GM12878 (cell line): Measurements from ENCODE around the gene CSMD2. TPM values are rescaled to one million over a fixed set of nuclear protein-coding genes. Genes with fewer than 3 reads are reported as not detected.

Experiments used
- CBX5 ChIP-seq: sonication (generic); IDR thresholded peaks from 2 replicates; pipeline ENCODE4 v1.6.1; 2016; ENCODE audit warnings: low read depth, moderate library complexity, mild to moderate bottlenecking, inconsistent platforms
- CEBPB ChIP-seq, 2 experiments: fragments of 150-350 bp in 1 of 2; IDR thresholded peaks; 2 replicates each; pipeline ENCODE4 v1.6.1; 2012 to 2014; ENCODE audit warnings: low read depth in 2 of 2, low read length in 2 of 2, borderline replicate concordance in 1 of 2, inconsistent platforms in 1 of 2
- EGR1 ChIP-seq, 2 experiments: IDR thresholded peaks; 1 replicate in 1 of 2; 2 replicates in 1 of 2; pipeline ENCODE4 v1.6.1; 2011 to 2012; ENCODE audit warnings: low read depth in 2 of 2, low read length in 2 of 2, borderline replicate concordance in 1 of 2, mild to moderate bottlenecking in 1 of 2, moderate library complexity in 1 of 2
- ETV6 ChIP-seq, 2 experiments: fragments of 450-650 bp in 1 of 2; IDR thresholded peaks in 1 of 2; conservative IDR thresholded peaks in 1 of 2; 2 replicates each; pipeline ENCODE4 v1.6.1; 2014; ENCODE audit warnings: antibody characterized with exemption in 1 of 2, borderline replicate concordance in 1 of 2, low read depth in 1 of 2, mild to moderate bottlenecking in 1 of 2, moderate library complexity in 1 of 2
- HDAC6 ChIP-seq: fragments of 200-600 bp; sonication (generic); IDR thresholded peaks from one replicate; pipeline ENCODE4 v1.8.0; 2017; ENCODE audit warnings: antibody characterized with exemption; ENCODE audit not compliant: unreplicated experiment
- MTA2 ChIP-seq: fragments of 450-650 bp; IDR thresholded peaks from 2 replicates; pipeline ENCODE4 v1.6.1; 2016; ENCODE audit warnings: low read depth, mild to moderate bottlenecking, moderate library complexity
- SMAD1 ChIP-seq: fragments of 450-650 bp; IDR thresholded peaks from 2 replicates; pipeline ENCODE4 v1.6.1; 2018; ENCODE audit warnings: mild to moderate bottlenecking, low read depth; ENCODE audit not compliant: partially characterized antibody
- SREBF1 ChIP-seq: IDR thresholded peaks from 2 replicates; pipeline ENCODE4 v1.6.1; 2012; ENCODE audit warnings: mild to moderate bottlenecking, low read length
- ZNF274 ChIP-seq: IDR thresholded peaks from one replicate; pipeline ENCODE4 v1.8.0; 2011; ENCODE audit not compliant: insufficient read length, insufficient read depth
- polyA plus RNA-seq, 11 experiments: library from polyadenylated mRNA; depleted of rRNA in 4 of 11; unstranded in 6 of 11; stranded (reverse) in 5 of 11; fragments of >200 nt; fragmentation: Nextera tagmentation in 4 of 11; fragmentation: Illumina TruSeq in 1 of 11; extraction: Ambion mirVana in 4 of 11; extraction: Trizol in 1 of 11; gene quantifications; 1 replicate in 1 of 11; 2 replicates in 10 of 11; pipeline versions ENCODE4 v1.2.1 to v1.2.3, GENCODE V29; 2011 to 2016; ENCODE audit warnings: inconsistent platforms in 2 of 11, missing spikeins in 2 of 11, low read depth in 1 of 11
- total RNA-seq, 4 experiments: library from RNA; depleted of rRNA in 3 of 4; stranded (reverse); fragments of >200 nt in 3 of 4; fragmentation: Illumina TruSeq in 1 of 4; extraction: Trizol in 1 of 4; gene quantifications; 2 replicates each; pipeline versions ENCODE4 v1.2.1 to v1.2.3, GENCODE V29; 2013 to 2021
- TF ChIP-seq, protein P1 (sequence below): IDR thresholded peaks from 2 replicates; pipeline ENCODE4 v1.6.1; 2012; ENCODE audit warnings: low read depth, low read length, improper control_type of control experiment
- TF ChIP-seq, protein P2 (sequence below): fragments of 450-650 bp; IDR thresholded peaks from 2 replicates; pipeline ENCODE4 v1.6.1; 2017; ENCODE audit warnings: borderline replicate concordance

Gene CSMD2
- total and polyA plus RNA-seq, 10 of the 15 experiments (the other 5 are each of a cell fraction or from before 2014, with no cell fraction given) = under 0.01 TPM; not detected in 9

DNA sequence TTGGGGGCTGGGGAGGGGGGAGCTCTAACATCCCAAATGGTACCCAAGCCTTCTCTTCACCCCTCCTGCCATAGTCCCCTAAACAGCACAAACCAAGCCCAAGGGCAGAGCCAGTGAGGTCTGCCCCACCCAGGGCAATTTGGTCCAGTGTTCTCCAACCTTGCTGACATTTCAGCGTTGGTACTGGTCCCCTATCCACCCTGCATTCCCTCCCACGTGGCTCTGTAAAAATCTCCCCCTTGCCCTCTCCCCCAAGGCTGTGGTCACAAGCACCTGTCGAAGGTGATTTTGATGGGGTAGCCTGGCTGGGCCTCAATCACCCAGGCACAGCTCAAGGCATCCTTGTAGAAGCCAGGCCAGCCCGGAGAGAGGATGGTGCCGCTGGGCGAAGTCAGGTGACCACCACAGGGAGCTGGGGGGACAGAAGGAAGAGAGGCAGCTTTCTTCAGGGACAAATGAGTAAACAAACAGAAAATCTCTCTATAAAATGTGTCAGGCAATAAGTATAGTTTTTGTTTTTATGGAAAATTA, 438.7 kb downstream of the CSMD2 start (continued):
- TF ChIP-seq MTA2 = no peak
- no peak for TF ChIP-seq CEBPB (IDR thresholded peaks at IDR 0.05; ENCODE audit: borderline replicate concordance in 1 of 2, low read depth in 2 of 2, low read length in 2 of 2)
- TF ChIP-seq, protein P1, sequence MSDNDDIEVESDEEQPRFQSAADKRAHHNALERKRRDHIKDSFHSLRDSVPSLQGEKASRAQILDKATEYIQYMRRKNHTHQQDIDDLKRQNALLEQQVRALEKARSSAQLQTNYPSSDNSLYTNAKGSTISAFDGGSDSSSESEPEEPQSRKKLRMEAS = no peak
- TF ChIP-seq SMAD1 = no peak
- no peak for TF ChIP-seq HDAC6
- no peak for TF ChIP-seq ETV6 (conservative IDR thresholded peaks at IDR 0.05 in 1 of 2, IDR thresholded peaks at IDR 0.05 in 1 of 2; ENCODE audit: borderline replicate concordance in 1 of 2, low read depth in 1 of 2)
- no peak for TF ChIP-seq ZNF274
- TF ChIP-seq, protein P2, sequence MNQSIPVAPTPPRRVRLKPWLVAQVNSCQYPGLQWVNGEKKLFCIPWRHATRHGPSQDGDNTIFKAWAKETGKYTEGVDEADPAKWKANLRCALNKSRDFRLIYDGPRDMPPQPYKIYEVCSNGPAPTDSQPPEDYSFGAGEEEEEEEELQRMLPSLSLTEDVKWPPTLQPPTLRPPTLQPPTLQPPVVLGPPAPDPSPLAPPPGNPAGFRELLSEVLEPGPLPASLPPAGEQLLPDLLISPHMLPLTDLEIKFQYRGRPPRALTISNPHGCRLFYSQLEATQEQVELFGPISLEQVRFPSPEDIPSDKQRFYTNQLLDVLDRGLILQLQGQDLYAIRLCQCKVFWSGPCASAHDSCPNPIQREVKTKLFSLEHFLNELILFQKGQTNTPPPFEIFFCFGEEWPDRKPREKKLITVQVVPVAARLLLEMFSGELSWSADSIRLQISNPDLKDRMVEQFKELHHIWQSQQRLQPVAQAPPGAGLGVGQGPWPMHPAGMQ = no peak
- no peak for TF ChIP-seq EGR1 (IDR thresholded peaks at IDR 0.05; ENCODE audit: borderline replicate concordance in 1 of 2, low read depth in 2 of 2, low read length in 2 of 2)
- TF ChIP-seq CBX5 = no peak
- TF ChIP-seq SREBF1 = no peak
